SK-N-SH treated with all-trans-retinoic acid at 6 μM for 48 hours (cell line): ENCODE measurements around the gene LRRC8C.

Experiments
- ARNTL ChIP-seq: fragments of 450-650 bp; formaldehyde crosslinking; IDR thresholded peaks from 2 replicates; pipeline ENCODE4 v1.5.0; 2020; ENCODE audit warnings: low read depth, mild to moderate bottlenecking, moderate library complexity, borderline replicate concordance
- BACH2 ChIP-seq: fragments of 250-450 bp; sonication (Bioruptor Pico); IDR thresholded peaks from 2 replicates; pipeline ENCODE4 v1.9.0; 2021; ENCODE audit warnings: mild to moderate bottlenecking, borderline replicate concordance
- ISL1 ChIP-seq: fragments of 250-450 bp; sonication (Bioruptor Pico); IDR thresholded peaks from 2 replicates; pipeline ENCODE4 v2.1.2; 2022; ENCODE audit warnings: mild to moderate bottlenecking, moderate library complexity
- OSR1 ChIP-seq: fragments of 250-450 bp; sonication (Bioruptor Pico); IDR thresholded peaks from 2 replicates; pipeline ENCODE4 v1.8.0; 2022; ENCODE audit warnings: moderate library complexity, mild to moderate bottlenecking, inconsistent platforms
- PPARA ChIP-seq: fragments of 250-450 bp; sonication (Bioruptor Pico); IDR thresholded peaks from 2 replicates; pipeline ENCODE4 v1.5.0; 2020; ENCODE audit warnings: mild to moderate bottlenecking, borderline replicate concordance
- RARB ChIP-seq: fragments of 250-450 bp; sonication (Bioruptor Pico); IDR thresholded peaks from 2 replicates; pipeline ENCODE4 v1.8.0; 2021; ENCODE audit warnings: mild to moderate bottlenecking, moderate library complexity
- SNAI2 ChIP-seq: fragments of 250-450 bp; sonication (Bioruptor Pico); IDR thresholded peaks from 2 replicates; pipeline ENCODE4 v1.5.0; 2020; ENCODE audit warnings: mild to moderate bottlenecking, moderate library complexity
- TOX ChIP-seq: fragments of 250-450 bp; sonication (Bioruptor Pico); IDR thresholded peaks from 2 replicates; pipeline ENCODE4 v1.8.0; 2021; ENCODE audit warnings: mild to moderate bottlenecking, moderate library complexity, borderline replicate concordance
- ZFP3 ChIP-seq: fragments of 250-450 bp; sonication (Bioruptor Pico); IDR thresholded peaks from 2 replicates; pipeline ENCODE4 v1.5.0; 2020; ENCODE audit warnings: mild to moderate bottlenecking, moderate library complexity
- ZFP30 ChIP-seq: fragments of 450-650 bp; formaldehyde crosslinking; IDR thresholded peaks from 2 replicates; pipeline ENCODE4 v1.5.0; 2022; ENCODE audit warnings: mild to moderate bottlenecking, moderate library complexity
- TF ChIP-seq, protein P1 (sequence below): fragments of 250-450 bp; sonication (Bioruptor Pico); IDR thresholded peaks from 2 replicates; pipeline ENCODE4 v1.8.0; 2021; ENCODE audit warnings: low read depth, mild to moderate bottlenecking, moderate library complexity, borderline replicate concordance
- TF ChIP-seq, protein P2 (sequence below): fragments of 250-450 bp; sonication (Bioruptor Pico); IDR thresholded peaks from 2 replicates; pipeline ENCODE4 v1.5.1; 2020; ENCODE audit warnings: low read depth, mild to moderate bottlenecking, moderate library complexity
- TF ChIP-seq, protein P3 (sequence below): fragments of 250-450 bp; sonication (Bioruptor Pico); IDR thresholded peaks from 2 replicates; pipeline ENCODE4 v1.8.0; 2020; ENCODE audit warnings: mild to moderate bottlenecking, moderate library complexity, borderline replicate concordance

DNA sequence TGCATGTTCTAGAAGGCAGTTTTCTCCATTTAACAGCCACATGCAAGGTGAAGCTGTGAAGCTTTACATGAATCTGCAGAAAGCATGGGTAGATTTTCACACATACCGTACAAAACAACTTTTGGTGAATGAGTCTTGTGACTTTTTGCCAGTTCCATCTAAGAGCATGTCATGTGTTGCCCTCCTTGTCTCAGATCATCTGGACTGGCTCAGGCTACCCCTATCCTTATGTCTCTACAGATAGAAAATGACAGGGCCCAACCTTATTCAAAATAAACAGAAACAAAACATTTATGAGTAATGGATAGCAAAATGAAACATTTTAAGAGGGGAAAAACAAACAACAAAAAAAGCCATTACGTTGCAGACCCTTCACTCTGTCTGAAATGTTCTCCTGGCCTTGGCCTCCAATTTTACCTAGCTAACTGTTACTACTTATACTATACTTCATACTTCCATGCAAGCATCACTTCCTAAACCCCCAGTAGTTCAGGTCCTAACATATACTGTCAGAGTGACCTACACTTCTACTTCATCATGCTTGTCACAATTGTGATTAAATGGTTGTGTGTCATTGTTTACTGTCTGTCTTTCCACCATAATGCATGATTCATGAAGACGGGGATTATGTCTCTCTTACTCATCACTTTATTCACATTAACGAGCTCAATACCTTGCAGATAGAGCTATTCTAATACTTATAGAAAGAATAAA is 39.0 kb downstream of the LRRC8C start:
- no peak for TF ChIP-seq BACH2 (CRISPR knock-in tag)
- TF ChIP-seq, protein P1, sequence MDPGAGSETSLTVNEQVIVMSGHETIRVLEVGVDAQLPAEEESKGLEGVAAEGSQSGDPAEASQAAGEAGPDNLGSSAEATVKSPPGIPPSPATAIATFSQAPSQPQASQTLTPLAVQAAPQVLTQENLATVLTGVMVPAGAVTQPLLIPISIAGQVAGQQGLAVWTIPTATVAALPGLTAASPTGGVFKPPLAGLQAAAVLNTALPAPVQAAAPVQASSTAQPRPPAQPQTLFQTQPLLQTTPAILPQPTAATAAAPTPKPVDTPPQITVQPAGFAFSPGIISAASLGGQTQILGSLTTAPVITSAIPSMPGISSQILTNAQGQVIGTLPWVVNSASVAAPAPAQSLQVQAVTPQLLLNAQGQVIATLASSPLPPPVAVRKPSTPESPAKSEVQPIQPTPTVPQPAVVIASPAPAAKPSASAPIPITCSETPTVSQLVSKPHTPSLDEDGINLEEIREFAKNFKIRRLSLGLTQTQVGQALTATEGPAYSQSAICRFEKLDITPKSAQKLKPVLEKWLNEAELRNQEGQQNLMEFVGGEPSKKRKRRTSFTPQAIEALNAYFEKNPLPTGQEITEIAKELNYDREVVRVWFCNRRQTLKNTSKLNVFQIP, result no peak
- TF ChIP-seq TOX (CRISPR knock-in tag), result no peak
- TF ChIP-seq ARNTL, result no peak
- TF ChIP-seq ZFP3, result no peak
- TF ChIP-seq OSR1 (CRISPR knock-in tag), result no peak
- TF ChIP-seq, protein P2, sequence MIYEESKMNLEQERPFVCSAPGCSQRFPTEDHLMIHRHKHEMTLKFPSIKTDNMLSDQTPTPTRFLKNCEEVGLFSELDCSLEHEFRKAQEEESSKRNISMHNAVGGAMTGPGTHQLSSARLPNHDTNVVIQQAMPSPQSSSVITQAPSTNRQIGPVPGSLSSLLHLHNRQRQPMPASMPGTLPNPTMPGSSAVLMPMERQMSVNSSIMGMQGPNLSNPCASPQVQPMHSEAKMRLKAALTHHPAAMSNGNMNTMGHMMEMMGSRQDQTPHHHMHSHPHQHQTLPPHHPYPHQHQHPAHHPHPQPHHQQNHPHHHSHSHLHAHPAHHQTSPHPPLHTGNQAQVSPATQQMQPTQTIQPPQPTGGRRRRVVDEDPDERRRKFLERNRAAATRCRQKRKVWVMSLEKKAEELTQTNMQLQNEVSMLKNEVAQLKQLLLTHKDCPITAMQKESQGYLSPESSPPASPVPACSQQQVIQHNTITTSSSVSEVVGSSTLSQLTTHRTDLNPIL (CRISPR knock-in tag), result no peak
- TF ChIP-seq PPARA (CRISPR knock-in tag), result no peak
- TF ChIP-seq, protein P3, sequence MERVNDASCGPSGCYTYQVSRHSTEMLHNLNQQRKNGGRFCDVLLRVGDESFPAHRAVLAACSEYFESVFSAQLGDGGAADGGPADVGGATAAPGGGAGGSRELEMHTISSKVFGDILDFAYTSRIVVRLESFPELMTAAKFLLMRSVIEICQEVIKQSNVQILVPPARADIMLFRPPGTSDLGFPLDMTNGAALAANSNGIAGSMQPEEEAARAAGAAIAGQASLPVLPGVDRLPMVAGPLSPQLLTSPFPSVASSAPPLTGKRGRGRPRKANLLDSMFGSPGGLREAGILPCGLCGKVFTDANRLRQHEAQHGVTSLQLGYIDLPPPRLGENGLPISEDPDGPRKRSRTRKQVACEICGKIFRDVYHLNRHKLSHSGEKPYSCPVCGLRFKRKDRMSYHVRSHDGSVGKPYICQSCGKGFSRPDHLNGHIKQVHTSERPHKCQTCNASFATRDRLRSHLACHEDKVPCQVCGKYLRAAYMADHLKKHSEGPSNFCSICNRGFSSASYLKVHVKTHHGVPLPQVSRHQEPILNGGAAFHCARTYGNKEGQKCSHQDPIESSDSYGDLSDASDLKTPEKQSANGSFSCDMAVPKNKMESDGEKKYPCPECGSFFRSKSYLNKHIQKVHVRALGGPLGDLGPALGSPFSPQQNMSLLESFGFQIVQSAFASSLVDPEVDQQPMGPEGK (CRISPR knock-in tag), result no peak
- TF ChIP-seq SNAI2 (CRISPR knock-in tag), result no peak
- TF ChIP-seq ZFP30 (CRISPR knock-in tag), result no peak
- no peak for TF ChIP-seq RARB (CRISPR knock-in tag)
- peak; percentile 21; the same call in 1 of the 2 replicates for TF ChIP-seq ISL1 (CRISPR knock-in tag)
